Measurements from ENCODE around the gene LKAAEAR1.
"Not testable (repeated sequence)": the region's sequence is repeated elsewhere in the genome, so short reads cannot be mapped to it uniquely, and the experiment has no call there.

LKAAEAR1 gene

DNA sequence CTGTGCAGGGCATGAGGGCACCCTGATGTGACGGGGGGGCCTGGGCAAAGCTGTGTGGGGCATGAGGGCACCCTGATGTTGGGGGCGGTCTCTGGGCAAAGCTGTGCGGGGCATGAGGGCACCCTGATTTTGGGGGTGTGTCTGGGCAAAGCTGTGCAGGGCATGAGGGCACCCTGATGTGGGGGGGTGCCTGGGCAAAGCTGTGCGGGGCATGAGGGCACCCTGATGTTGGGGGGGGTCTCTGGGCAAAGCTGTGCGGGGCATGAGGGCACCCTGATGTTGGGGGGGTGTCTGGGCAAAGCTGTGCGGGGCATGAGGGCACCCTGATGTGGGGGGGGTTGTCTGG lies 33.2 kb upstream of the LKAAEAR1 start:
- not testable (repeated sequence) for H3K27ac ChIP-seq (ENCODE audit: low read length); H3K4me1 ChIP-seq (ENCODE audit: control insufficient read depth, insufficient read depth, low read length); H3K4me3 ChIP-seq (ENCODE audit: low read length in 2 of 2); H3K36me3 ChIP-seq (ENCODE audit: control insufficient read depth in 2 of 2, insufficient read depth in 2 of 2, low read length in 2 of 2); H3K9me3 ChIP-seq (ENCODE audit: control insufficient read depth in 2 of 2, low read length in 2 of 2); H3K9ac ChIP-seq (ENCODE audit: low read length in 2 of 2)
- peaks cover 11 to 13% of the 10 kb centered on the region in 2 donors for H3K27me3 ChIP-seq (ENCODE audit: control insufficient read depth in 1 of 2, insufficient read depth in 2 of 2, low read length in 2 of 2)

DNA sequence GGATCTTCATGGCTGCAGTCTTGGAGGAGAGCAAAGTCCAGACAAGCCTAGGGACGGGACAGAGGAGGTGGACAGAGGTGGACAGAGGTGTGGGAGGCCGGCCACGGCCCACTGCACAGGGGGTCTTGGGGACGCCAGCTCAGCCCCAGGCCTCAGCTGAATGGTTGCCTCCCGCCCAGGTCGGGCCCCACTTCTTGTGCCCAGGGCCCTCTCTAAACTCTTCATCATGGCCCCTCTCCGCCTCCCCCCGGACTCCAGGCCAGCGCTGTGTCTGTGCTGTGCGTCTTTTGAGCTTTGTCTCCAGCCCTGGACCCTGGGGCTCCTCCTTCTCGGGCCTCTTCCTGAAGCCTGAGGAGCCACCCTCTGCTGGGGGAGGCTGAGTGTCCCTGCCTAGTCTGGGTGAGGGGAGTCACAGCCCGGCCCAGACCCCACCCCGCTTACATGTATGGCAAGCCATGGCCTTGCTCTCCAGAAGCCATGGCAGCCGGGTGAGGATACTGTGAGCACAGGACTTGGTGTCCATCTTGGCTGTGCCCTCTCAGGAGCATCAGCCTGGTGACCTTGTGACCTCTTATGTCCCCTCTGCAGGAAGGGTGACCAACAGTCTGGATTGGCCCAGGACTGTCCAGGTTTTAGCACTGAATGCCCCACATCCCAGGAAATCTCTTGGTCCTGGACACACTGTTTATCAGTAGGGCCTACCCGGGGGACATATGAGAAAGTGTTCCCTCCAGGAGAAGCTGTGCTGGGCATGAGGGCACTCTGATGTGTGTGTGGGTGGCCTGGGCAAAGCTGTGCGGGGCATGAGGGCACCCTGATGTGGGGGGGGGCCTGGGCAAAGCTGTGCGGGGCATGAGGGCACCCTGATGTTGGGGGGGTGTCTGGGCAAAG lies 32.6 kb upstream of the LKAAEAR1 start:
- H3K27me3 ChIP-seq (ENCODE audit: control insufficient read depth in 1 of 2, insufficient read depth in 2 of 2, low read length in 2 of 2) = peaks cover 9 to 13% of the 10 kb centered on the region in 2 donors
- no peaks in the 10 kb centered on the region for H3K36me3 ChIP-seq (ENCODE audit: control insufficient read depth in 2 of 2, insufficient read depth in 2 of 2, low read length in 2 of 2)
- H3K27ac ChIP-seq (ENCODE audit: low read length) = no peak overlapping the region
- no peaks in the 10 kb centered on the region for H3K9me3 ChIP-seq (ENCODE audit: control insufficient read depth in 2 of 2, low read length in 2 of 2)
- H3K4me1 ChIP-seq (ENCODE audit: control insufficient read depth, insufficient read depth, low read length) = peaks cover 6% of the 10 kb centered on the region
- no peak overlapping the region for H3K4me3 ChIP-seq (ENCODE audit: low read length in 2 of 2)
- H3K9ac ChIP-seq (ENCODE audit: low read length in 2 of 2) = no peak overlapping the region

GRCh38 chr20:64116016-64116415 lies 31.8 kb upstream of the LKAAEAR1 start:
- no peaks in the 10 kb centered on the region for H3K9me3 ChIP-seq (ENCODE audit: control insufficient read depth in 2 of 2, low read length in 2 of 2)
- H3K27ac ChIP-seq (ENCODE audit: low read length) = no peak overlapping the region

DNA sequence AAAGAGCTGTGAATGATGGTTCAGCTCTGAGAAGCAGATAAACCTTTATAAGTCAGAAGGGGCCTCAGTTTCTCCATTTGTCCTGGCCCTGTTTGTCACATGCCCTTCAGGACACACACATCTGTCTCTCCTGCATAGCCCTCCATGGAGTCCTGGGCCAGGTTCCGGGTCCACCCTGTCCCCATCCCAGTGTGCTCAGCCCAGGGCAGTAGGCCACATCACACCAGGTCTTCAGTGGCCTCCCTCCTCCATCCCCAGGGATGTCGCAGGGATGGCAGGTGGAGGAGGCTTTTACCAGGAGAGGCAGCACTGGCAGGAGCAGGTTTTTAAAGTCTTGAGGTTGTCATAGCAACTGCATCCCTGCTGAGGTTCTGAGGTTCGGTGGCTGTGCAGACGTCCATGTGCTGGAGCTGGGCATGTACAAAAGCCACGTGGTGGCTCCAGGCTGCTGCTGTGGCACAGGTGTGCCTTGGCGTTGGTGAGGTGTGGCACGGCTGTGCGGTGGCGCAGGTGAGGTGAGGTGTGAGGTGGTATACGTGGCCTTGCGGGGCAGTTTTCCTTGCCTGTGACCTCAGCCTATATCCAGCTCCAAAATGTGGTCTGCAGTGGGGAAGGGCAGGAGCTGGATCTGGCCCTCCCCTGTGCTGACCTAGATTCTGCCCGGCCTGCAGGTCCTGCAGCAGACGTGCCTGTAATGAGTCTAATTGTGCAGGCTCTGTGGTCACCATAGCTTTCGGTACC lies 31.1 kb upstream of the LKAAEAR1 start:
- H3K27me3 ChIP-seq (ENCODE audit: control insufficient read depth in 1 of 2, insufficient read depth in 2 of 2, low read length in 2 of 2) = peaks cover 0 to 3% of the 10 kb centered on the region in 2 donors
- H3K9ac ChIP-seq (ENCODE audit: low read length in 2 of 2) = no peak overlapping the region
- H3K36me3 ChIP-seq (ENCODE audit: control insufficient read depth in 2 of 2, insufficient read depth in 2 of 2, low read length in 2 of 2) = no peaks in the 10 kb centered on the region
- peaks cover 3% of the 10 kb centered on the region for H3K4me1 ChIP-seq (ENCODE audit: control insufficient read depth, insufficient read depth, low read length)
- no peak overlapping the region for H3K4me3 ChIP-seq (ENCODE audit: low read length in 2 of 2)
- no peak overlapping the region for H3K27ac ChIP-seq (ENCODE audit: low read length)
- no peaks in the 10 kb centered on the region for H3K9me3 ChIP-seq (ENCODE audit: control insufficient read depth in 2 of 2, low read length in 2 of 2)

More at GRCh38 chr20:64116016-64116415, 31.8 kb upstream of the LKAAEAR1 start:
- Histone ChIP-seq H3K27me3 (ENCODE audit: control insufficient read depth in 1 of 2, insufficient read depth in 2 of 2, low read length in 2 of 2) (peaks cover 3 to 6% of the 10 kb centered on the region in 2 donors), H3K36me3 (ENCODE audit: control insufficient read depth in 2 of 2, insufficient read depth in 2 of 2, low read length in 2 of 2) (no peaks in the 10 kb centered on the region), H3K9ac (ENCODE audit: low read length in 2 of 2) (no peak overlapping the region), H3K4me3 (ENCODE audit: low read length in 2 of 2) (no peak overlapping the region), H3K4me1 (ENCODE audit: control insufficient read depth, insufficient read depth, low read length) (peaks cover 6% of the 10 kb centered on the region)

- Histone ChIP-seq H3K27ac (ENCODE audit: low read length) (no peak overlapping the region), H3K4me1 (ENCODE audit: control insufficient read depth, insufficient read depth, low read length) (no peaks in the 10 kb centered on the region), H3K4me3 (ENCODE audit: low read length in 2 of 2) (no peak overlapping the region), H3K9me3 (ENCODE audit: control insufficient read depth in 2 of 2, low read length in 2 of 2) (no peaks in the 10 kb centered on the region), H3K27me3 (ENCODE audit: control insufficient read depth in 1 of 2, insufficient read depth in 2 of 2, low read length in 2 of 2) (no peaks in the 10 kb centered on the region), H3K9ac (ENCODE audit: low read length in 2 of 2) (no peak overlapping the region), H3K36me3 (ENCODE audit: control insufficient read depth in 2 of 2, insufficient read depth in 2 of 2, low read length in 2 of 2) (no peaks in the 10 kb centered on the region)
Measured at GRCh38 chr20:64114356-64114971, 30.3 kb upstream of the LKAAEAR1 start.

DNA sequence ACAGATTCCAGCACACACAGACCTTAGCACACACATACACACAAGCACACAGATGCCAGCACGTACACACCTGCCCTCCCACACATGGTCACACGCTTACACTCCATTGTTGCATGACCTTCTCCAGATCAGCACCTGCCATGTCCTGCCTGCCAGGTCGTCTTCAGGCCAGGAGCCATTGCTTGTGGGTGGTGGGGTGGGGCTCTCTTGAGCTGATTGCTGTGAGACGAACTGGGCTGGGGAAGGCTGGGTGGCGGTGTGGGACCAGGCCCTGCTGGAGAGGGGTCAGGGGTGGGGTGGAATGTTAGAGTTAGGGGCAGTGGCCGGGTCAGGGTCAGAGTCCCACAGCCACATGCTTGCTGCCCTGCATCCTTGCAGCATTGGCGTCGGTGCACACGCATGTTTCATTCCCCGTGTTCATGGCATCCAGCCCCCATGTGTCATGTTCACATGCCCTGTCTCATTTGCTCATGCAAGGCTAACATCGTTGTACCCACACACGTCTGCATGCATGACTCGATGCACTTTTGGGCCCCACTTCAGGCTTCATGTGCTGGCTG lies 29.7 kb upstream of the LKAAEAR1 start:
- Histone ChIP-seq H3K27ac (ENCODE audit: low read length) (no peak overlapping the region), H3K4me3 (ENCODE audit: low read length in 2 of 2) (no peak overlapping the region), H3K9ac (ENCODE audit: low read length in 2 of 2) (no peak overlapping the region), H3K9me3 (ENCODE audit: control insufficient read depth in 2 of 2, low read length in 2 of 2) (no peaks in the 10 kb centered on the region), H3K27me3 (ENCODE audit: control insufficient read depth in 1 of 2, insufficient read depth in 2 of 2, low read length in 2 of 2) (no peaks in the 10 kb centered on the region), H3K36me3 (ENCODE audit: control insufficient read depth in 2 of 2, insufficient read depth in 2 of 2, low read length in 2 of 2) (no peaks in the 10 kb centered on the region), H3K4me1 (ENCODE audit: control insufficient read depth, insufficient read depth, low read length) (no peaks in the 10 kb centered on the region)

- Histone ChIP-seq H3K4me1 (ENCODE audit: control insufficient read depth, insufficient read depth, low read length) (no peaks in the 10 kb centered on the region), H3K4me3 (ENCODE audit: low read length in 2 of 2) (no peak overlapping the region), H3K27ac (ENCODE audit: low read length) (no peak overlapping the region), H3K9ac (ENCODE audit: low read length in 2 of 2) (no peak overlapping the region), H3K27me3 (ENCODE audit: control insufficient read depth in 1 of 2, insufficient read depth in 2 of 2, low read length in 2 of 2) (no peaks in the 10 kb centered on the region), H3K36me3 (ENCODE audit: control insufficient read depth in 2 of 2, insufficient read depth in 2 of 2, low read length in 2 of 2) (no peaks in the 10 kb centered on the region), H3K9me3 (ENCODE audit: control insufficient read depth in 2 of 2, low read length in 2 of 2) (no peaks in the 10 kb centered on the region)
Measured at GRCh38 chr20:64113444-64113775, 29.2 kb upstream of the LKAAEAR1 start.

- H3K27ac ChIP-seq (ENCODE audit: low read length) = no peak overlapping the region
- H3K36me3 ChIP-seq (ENCODE audit: control insufficient read depth in 2 of 2, insufficient read depth in 2 of 2, low read length in 2 of 2) = no peaks in the 10 kb centered on the region
- H3K4me1 ChIP-seq (ENCODE audit: control insufficient read depth, insufficient read depth, low read length) = no peaks in the 10 kb centered on the region
- no peaks in the 10 kb centered on the region for H3K9me3 ChIP-seq (ENCODE audit: control insufficient read depth in 2 of 2, low read length in 2 of 2)
- H3K27me3 ChIP-seq (ENCODE audit: control insufficient read depth in 1 of 2, insufficient read depth in 2 of 2, low read length in 2 of 2) = peaks cover 0 to 3% of the 10 kb centered on the region in 2 donors
- no peak overlapping the region for H3K4me3 ChIP-seq (ENCODE audit: low read length in 2 of 2)
- H3K9ac ChIP-seq (ENCODE audit: low read length in 2 of 2) = no peak overlapping the region
Measured at GRCh38 chr20:64112691-64113443, 28.7 kb upstream of the LKAAEAR1 start.

- peaks cover 0 to 3% of the 10 kb centered on the region in 2 donors for H3K27me3 ChIP-seq (ENCODE audit: control insufficient read depth in 1 of 2, insufficient read depth in 2 of 2, low read length in 2 of 2)
- H3K27ac ChIP-seq (ENCODE audit: low read length) = no peak overlapping the region
- H3K36me3 ChIP-seq (ENCODE audit: control insufficient read depth in 2 of 2, insufficient read depth in 2 of 2, low read length in 2 of 2) = no peaks in the 10 kb centered on the region
- H3K4me1 ChIP-seq (ENCODE audit: control insufficient read depth, insufficient read depth, low read length) = no peaks in the 10 kb centered on the region
- no peak overlapping the region for H3K4me3 ChIP-seq (ENCODE audit: low read length in 2 of 2)
- H3K9me3 ChIP-seq (ENCODE audit: control insufficient read depth in 2 of 2, low read length in 2 of 2) = no peaks in the 10 kb centered on the region
- H3K9ac ChIP-seq (ENCODE audit: low read length in 2 of 2) = no peak overlapping the region
Measured at GRCh38 chr20:64111841-64112641, 27.8 kb upstream of the LKAAEAR1 start.
